ENCODE measurements around the gene HGFAC.
A peak's percentile ranks its signal among the peaks of the same experiment; 100 is the strongest.
"Not testable (repeated sequence)": the region's sequence is repeated elsewhere in the genome, so short reads cannot be mapped to it uniquely, and the experiment has no call there.

HGFAC gene

DNA sequence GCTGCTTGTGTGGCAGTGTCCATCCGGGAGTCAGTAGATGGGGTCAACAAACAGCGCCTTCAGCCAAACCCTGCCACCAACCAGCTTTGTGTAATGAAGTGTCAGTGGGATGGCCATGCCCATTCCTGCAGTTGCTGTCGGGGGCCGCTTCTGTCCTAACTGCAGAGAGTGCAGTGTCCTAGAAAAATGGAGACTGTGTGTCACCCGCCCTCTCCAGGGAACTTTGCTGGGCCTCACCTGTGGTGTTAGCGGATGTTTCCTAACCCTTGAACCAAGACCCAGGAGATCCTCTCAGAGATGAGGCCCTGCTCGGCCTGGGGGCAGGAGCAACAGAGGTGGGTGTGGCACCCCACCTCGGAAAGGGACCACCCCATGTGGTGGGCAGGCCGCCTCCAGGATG lies 35.3 kb upstream of the HGFAC start:
- H3K4me3 ChIP-seq (ENCODE audit: low read length): no peak overlapping the region
- TF ChIP-seq CTCF (IDR thresholded peaks at IDR 0.05; ENCODE audit: insufficient read depth, low read depth, low read length, missing control alignments): no peak
- no peak for DNase-seq (ENCODE audit: low read depth)

- no peak overlapping the region for H3K4me3 ChIP-seq (ENCODE audit: low read length)
- no peak for DNase-seq (ENCODE audit: low read depth)
- TF ChIP-seq CTCF (IDR thresholded peaks at IDR 0.05; ENCODE audit: insufficient read depth, low read depth, low read length, missing control alignments): no peak
Observed at GRCh38 chr4:3407171-3407771, 34.5 kb upstream of the HGFAC start.

DNA sequence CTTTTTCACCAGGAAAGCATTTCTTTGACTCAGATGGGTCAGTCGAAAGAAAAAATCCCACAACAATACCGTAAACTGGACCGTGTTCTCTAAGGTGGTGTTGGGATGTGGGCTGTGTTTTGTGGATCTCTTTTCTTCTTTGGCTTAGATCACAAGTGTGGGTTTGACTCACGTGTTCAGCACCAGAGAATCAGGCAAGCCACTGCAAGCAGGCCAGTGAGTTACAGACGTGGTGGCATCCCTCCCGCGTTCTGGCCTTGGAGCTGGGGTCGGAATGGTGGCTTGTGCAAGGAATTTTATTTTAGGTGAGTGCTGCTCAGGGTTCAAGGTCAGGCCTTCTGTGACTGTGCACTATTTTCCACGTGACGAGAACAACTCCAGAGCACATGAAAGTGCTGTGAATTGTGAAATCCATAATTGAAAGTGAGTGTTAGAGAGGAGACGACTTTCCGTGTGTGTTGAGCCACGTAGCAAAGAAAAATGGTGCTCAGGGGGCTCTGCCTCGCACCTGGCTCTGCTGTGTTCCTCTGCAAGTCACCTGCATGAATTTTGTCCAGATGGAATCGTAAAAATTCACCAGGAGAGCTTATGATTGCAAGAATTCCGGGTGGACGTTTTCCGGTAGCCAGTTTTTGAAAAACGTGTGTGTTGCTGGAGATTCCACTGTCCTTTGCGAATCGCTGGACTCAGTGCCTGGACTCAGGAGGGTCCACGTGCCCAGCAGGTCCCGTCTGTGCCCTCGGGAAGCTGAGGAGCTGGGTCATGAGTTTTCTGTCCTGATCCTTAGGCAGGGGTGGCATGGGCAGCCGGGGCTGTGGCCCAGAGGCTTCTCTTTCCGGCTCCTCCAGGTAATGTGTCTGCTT lies 33.6 kb upstream of the HGFAC start:
- peak; percentile 45 for DNase-seq (ENCODE audit: low read depth)
- no peak overlapping the region for H3K4me3 ChIP-seq (ENCODE audit: low read length)
- TF ChIP-seq CTCF (IDR thresholded peaks at IDR 0.05; ENCODE audit: insufficient read depth, low read depth, low read length, missing control alignments): no peak

GRCh38 chr4:3408793-3409330 lies 32.9 kb upstream of the HGFAC start:
- no peak for TF ChIP-seq CTCF (IDR thresholded peaks at IDR 0.05; ENCODE audit: insufficient read depth, low read depth, low read length, missing control alignments)
- no peak for DNase-seq (ENCODE audit: low read depth)
- H3K4me3 ChIP-seq (ENCODE audit: low read length): no peak overlapping the region

DNA sequence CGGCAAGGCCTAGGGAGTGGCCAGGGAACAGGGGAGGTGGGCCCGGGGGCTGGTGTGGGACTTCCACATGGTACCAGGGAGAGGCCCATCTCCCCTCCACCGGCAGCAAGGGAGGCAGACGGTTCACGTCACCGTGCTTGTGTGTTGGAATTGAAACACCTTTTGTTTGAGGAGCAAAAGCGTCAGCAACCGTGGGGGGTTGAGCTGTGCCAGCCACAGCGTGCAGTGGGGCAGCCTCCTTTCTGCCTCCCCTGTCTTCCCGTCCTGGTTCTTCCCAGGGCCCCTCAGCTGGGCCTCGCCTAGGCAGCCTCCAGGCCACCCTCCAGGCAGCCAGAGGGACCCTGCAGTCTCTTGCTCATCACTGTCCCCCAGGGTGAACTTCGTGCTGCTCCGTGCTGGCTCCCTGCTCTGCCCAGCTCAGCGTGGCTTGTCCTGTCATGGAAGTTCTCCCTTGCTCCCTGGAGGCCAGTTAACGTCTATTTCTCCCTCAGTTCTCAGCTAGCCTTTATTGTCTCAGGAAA lies 32.1 kb upstream of the HGFAC start:
- TF ChIP-seq CTCF (IDR thresholded peaks at IDR 0.05; ENCODE audit: insufficient read depth, low read depth, low read length, missing control alignments): no peak
- H3K4me3 ChIP-seq (ENCODE audit: low read length): no peak overlapping the region
- DNase-seq (ENCODE audit: low read depth): no peak

DNA sequence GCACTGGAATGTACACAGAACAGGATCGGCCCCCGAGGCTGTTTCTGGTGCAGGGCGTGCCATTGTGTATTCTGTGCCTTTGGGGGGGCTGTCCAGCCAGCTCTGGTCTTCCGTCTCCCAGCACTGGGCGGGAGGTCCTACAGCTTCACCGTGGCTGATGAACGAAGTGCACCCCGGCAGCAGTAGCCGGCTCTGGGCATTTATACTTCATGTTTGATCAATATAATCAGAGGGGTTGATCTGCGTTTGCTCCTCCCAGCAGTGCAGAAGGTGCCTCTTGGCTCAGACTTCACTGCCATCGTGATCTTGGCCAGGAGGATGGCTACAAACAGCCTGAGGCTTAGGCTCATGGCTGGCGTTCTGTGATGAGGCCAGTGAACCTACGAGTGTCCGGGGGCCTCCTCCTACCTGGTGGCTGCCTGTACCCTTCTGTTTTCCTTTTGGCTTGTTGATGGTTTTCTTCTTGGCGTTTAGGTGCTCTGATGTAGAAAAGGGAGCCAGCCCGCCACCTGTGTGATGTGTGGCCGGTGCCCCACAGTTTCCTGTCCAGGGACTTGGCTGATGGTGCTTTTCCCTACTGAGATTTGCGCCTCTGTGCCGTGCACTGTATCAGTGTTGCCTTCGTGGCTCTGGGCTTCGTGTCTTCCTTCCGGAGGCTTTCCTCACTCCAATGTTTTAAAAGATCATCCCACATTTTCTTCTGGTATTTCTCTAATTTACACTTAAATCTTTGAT lies 31.2 kb upstream of the HGFAC start:
- no peak for TF ChIP-seq CTCF (IDR thresholded peaks at IDR 0.05; ENCODE audit: insufficient read depth, low read depth, low read length, missing control alignments)
- H3K4me3 ChIP-seq (ENCODE audit: low read length): no peak overlapping the region
- no peak for DNase-seq (ENCODE audit: low read depth)

DNA sequence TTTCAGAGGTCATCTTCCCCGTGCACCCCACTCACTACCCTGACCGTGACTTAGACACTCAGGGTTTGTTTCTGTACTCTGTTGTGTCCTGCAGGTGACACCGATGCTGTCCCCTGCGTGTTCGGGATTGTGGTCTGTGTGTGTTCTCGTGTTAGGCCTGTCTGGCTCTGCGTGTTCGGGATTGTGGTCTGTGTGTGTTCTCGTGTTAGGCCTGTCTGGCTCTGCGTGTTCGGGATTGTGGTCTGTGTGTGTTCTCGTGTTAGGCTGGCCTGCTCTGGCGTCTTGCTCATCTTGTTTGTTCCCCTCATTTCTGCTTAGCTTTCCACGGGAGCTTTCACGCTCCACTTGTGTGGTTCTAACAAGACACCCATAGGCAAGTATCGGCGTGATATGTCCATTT lies 30.6 kb upstream of the HGFAC start:
- not testable (repeated sequence) for DNase-seq (ENCODE audit: low read depth); H3K4me3 ChIP-seq (ENCODE audit: low read length)

Data from epithelial cell of esophagus (primary cell).